MM.1S (cell line): ENCODE measurements around the gene FAM114A1.

ENCODE experiments used
- DNase-seq: peaks from one replicate; pipeline ENCODE4 v3.0.0-alpha.2; 2015
- H2AFZ ChIP-seq: fragments of 300-600 bp; sonication (generic); 2 replicates; pipeline ENCODE4 v1.6.0; 2016; ENCODE audit warnings: antibody characterized with exemption, low read length
- H3F3A ChIP-seq: fragments of 300-600 bp; sonication (generic); 2 replicates; pipeline ENCODE4 v1.6.1; 2016; ENCODE audit warnings: mild to moderate bottlenecking, antibody characterized with exemption, low read length, moderate library complexity, mixed read lengths; ENCODE audit not compliant: insufficient read depth
- H3K27ac ChIP-seq: fragments of 300-600 bp; sonication (generic); 2 replicates; pipeline ENCODE4 v1.5.1; 2016; ENCODE audit warnings: mild to moderate bottlenecking, low read length
- H3K27me3 ChIP-seq: fragments of 300-600 bp; sonication (generic); replicated peaks from 2 replicates; pipeline ENCODE4 v1.6.0; 2016; ENCODE audit warnings: low read length; ENCODE audit not compliant: insufficient read depth
- H3K36me3 ChIP-seq: fragments of 300-600 bp; sonication (generic); replicated peaks from 2 replicates; pipeline ENCODE4 v1.6.1; 2016; ENCODE audit warnings: mild to moderate bottlenecking, low read length, mixed read lengths; ENCODE audit not compliant: insufficient read depth
- H3K4me1 ChIP-seq: fragments of 300-600 bp; sonication (generic); 2 replicates; pipeline ENCODE4 v1.6.1; 2016; ENCODE audit warnings: low read length, mixed read lengths
- H3K4me2 ChIP-seq: fragments of 300-600 bp; sonication (generic); 2 replicates; pipeline ENCODE4 v1.6.0; 2016; ENCODE audit warnings: low read depth, low read length
- H3K4me3 ChIP-seq: fragments of 300-600 bp; sonication (generic); 2 replicates; pipeline ENCODE4 v1.5.1; 2016; ENCODE audit warnings: low read length, mixed read lengths
- H3K79me2 ChIP-seq: fragments of 300-600 bp; sonication (generic); 2 replicates; pipeline ENCODE4 v1.6.1; 2016; ENCODE audit warnings: mixed run types, low read length, mixed read lengths
- H3K9ac ChIP-seq: fragments of 300-600 bp; sonication (generic); 2 replicates; pipeline ENCODE4 v1.6.1; 2016; ENCODE audit warnings: low read length, mixed read lengths
- H3K9me2 ChIP-seq: fragments of 300-600 bp; sonication (generic); replicated peaks from 2 replicates; pipeline ENCODE4 v1.6.1; 2016; ENCODE audit warnings: mild to moderate bottlenecking, low read length, mixed read lengths; ENCODE audit not compliant: insufficient read depth
- H3K9me3 ChIP-seq: fragments of 300-600 bp; sonication (generic); replicated peaks from 2 replicates; pipeline ENCODE4 v1.6.1; 2016; ENCODE audit warnings: mild to moderate bottlenecking, low read length, mixed read lengths; ENCODE audit not compliant: insufficient read depth
- H4K20me1 ChIP-seq: fragments of 300-600 bp; sonication (generic); 2 replicates; pipeline ENCODE4 v1.6.1; 2016; ENCODE audit warnings: mild to moderate bottlenecking, low read length, moderate library complexity, mixed read lengths; ENCODE audit not compliant: insufficient read depth
- CTCF ChIP-seq: fragments of 300-600 bp; sonication (generic); IDR thresholded peaks from 2 replicates; pipeline ENCODE4 v1.5.1; 2016; ENCODE audit warnings: antibody characterized with exemption, low read length, mixed read lengths
- EZH2 ChIP-seq: fragments of 300-600 bp; sonication (generic); optimal IDR thresholded peaks from 2 replicates; pipeline ENCODE3; 2017; ENCODE audit warnings: low read depth, mild to moderate bottlenecking, antibody characterized with exemption, low read length, mixed read lengths
- EZH2phosphoT487 ChIP-seq: fragments of 300-600 bp; sonication (generic); IDR thresholded peaks from 2 replicates; pipeline ENCODE4 v1.6.1; 2018; ENCODE audit warnings: antibody characterized with exemption, low read length

FAM114A1 gene

GRCh38 chr4:38979081-38979480, 111.5 kb downstream of the FAM114A1 start:
- H3K4me1 ChIP-seq = peaks cover 15% of the 10 kb centered on the region
- no peak overlapping the region for H3K27ac ChIP-seq
- H2AFZ ChIP-seq = no peak overlapping the region
- DNase-seq = no peak
- no peak for TF ChIP-seq EZH2
- no peak for TF ChIP-seq CTCF
- TF ChIP-seq EZH2phosphoT487 = no peak
- H3K4me3 ChIP-seq = no peak overlapping the region
- no peak overlapping the region for H3K4me2 ChIP-seq
- no peak overlapping the region for H3K9ac ChIP-seq
- H4K20me1 ChIP-seq = no peaks in the 10 kb centered on the region
- H3F3A ChIP-seq = no peaks in the 10 kb centered on the region
- H3K79me2 ChIP-seq = no peaks in the 10 kb centered on the region
- no peaks in the 10 kb centered on the region for H3K9me2 ChIP-seq
- no peaks in the 10 kb centered on the region for H3K27me3 ChIP-seq
- H3K36me3 ChIP-seq = no peaks in the 10 kb centered on the region
- H3K9me3 ChIP-seq = no peaks in the 10 kb centered on the region

GRCh38 chr4:38979511-38980230, 112.1 kb downstream of the FAM114A1 start:
- Histone ChIP-seq H4K20me1 (no peaks in the 10 kb centered on the region), H3K27ac (no peak overlapping the region), H3K4me3 (no peak overlapping the region), H3K9ac (no peak overlapping the region), H3K36me3 (no peaks in the 10 kb centered on the region), H3K27me3 (no peaks in the 10 kb centered on the region), H3K9me2 (no peaks in the 10 kb centered on the region), H3F3A (no peaks in the 10 kb centered on the region), H3K4me1 (peaks cover 19% of the 10 kb centered on the region), H2AFZ (no peak overlapping the region), H3K9me3 (no peaks in the 10 kb centered on the region), H3K4me2 (no peak overlapping the region), H3K79me2 (no peaks in the 10 kb centered on the region)
- TF ChIP-seq EZH2phosphoT487 (no peak), EZH2 (no peak), CTCF (no peak)
- no peak for DNase-seq

DNA sequence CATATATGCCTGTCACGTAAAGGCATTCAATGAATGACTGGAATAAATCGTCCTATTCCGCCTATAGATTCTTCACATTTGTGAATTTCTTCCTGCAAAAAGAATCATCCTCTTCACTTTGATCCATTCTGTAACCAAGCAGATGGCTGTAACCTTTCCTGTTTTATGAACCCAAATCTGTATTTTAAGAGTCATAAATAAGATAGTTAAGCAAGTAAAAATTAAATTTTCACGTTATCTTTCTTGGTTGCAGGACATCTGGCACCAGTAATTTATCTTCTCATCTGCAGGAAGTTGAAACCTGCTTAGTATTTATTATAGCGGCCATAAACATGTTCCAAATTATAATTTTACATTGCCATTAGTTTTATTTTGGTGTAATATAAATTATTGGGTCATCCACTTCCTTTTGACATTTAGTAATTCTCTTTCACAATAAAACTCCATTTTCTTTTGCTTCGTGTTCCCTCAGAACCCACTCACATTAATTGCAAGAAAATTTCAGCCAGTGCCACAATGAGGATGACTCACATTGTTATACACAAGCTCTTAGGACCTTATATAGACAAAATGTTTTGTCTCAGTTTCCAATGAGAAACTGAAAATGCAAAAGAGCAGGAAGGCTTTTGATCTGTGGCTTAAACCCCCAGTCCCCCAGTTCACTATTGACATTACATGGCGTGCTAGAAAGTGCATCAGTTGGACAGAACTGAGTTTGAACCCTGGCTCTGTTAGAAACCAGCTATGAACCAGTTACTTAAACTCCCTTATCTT, 113.5 kb downstream of the FAM114A1 start:
- H3K9me2 ChIP-seq = no peaks in the 10 kb centered on the region
- no peak overlapping the region for H3K27ac ChIP-seq
- H3K9ac ChIP-seq = no peak overlapping the region
- no peak for TF ChIP-seq CTCF
- no peak for TF ChIP-seq EZH2
- no peak for TF ChIP-seq EZH2phosphoT487
- no peaks in the 10 kb centered on the region for H3K79me2 ChIP-seq
- H3K4me1 ChIP-seq = peaks cover 27% of the 10 kb centered on the region
- peaks cover 13% of the 10 kb centered on the region for H3F3A ChIP-seq
- no peaks in the 10 kb centered on the region for H3K27me3 ChIP-seq
- H4K20me1 ChIP-seq = no peaks in the 10 kb centered on the region
- no peak overlapping the region for H3K4me3 ChIP-seq
- no peaks in the 10 kb centered on the region for H3K36me3 ChIP-seq
- no peaks in the 10 kb centered on the region for H3K9me3 ChIP-seq
- peak overlapping the region; percentile 16; the same call in 1 of the 2 replicates for H2AFZ ChIP-seq
- H3K4me2 ChIP-seq = peak overlapping the region; percentile 33; the same call in 1 of the 2 replicates
- DNase-seq = peak; percentile 51
